Glomerular visceral epithelial cell (primary cell): ENCODE measurements around the gene DEPDC7.

Experiments used
- DNase-seq: peaks from one replicate; pipeline ENCODE4 v3.0.0-alpha.2; 2016; ENCODE audit errors: extremely low spot score

Gene DEPDC7

DNA sequence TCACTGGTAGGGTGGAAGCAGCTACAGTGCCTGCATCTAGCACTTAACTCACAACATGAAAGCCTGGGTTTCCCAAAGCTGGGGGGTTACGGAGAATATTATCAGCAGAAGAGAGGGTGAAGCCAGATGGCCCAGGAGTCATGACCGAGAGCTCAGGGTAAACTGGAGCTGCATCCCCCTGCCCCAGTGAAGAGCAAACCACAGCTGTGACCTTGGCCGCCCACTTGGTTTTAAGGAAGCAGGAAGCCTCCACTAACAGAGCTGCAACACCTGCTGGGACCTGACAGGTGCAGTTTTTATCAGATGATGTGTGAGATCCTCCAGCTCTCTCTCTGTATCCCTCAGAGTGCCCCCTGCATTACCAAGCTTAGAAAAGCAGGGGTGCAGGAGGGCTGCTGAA lies 44.6 kb downstream of the DEPDC7 start:
- DNase-seq = no peak

DNA sequence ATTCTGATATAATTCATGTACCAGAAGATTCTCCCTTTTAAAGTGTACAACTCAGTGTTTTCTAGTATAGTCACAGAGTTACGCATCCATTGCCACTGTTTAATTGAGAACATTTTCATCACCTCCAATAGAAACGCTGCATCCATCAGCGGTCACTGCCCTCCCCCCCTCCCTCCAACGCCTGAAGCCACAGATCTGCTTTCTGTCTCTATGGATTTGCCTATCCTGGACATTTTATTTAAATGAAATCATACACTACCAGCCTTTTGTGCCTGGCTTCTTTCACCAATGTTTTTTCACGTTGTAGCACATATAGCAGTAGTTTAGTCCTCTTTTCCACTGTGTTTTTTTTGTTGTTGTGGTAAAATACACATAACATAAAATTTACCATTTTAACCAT lies 46.5 kb downstream of the DEPDC7 start:
- DNase-seq = no peak

DNA sequence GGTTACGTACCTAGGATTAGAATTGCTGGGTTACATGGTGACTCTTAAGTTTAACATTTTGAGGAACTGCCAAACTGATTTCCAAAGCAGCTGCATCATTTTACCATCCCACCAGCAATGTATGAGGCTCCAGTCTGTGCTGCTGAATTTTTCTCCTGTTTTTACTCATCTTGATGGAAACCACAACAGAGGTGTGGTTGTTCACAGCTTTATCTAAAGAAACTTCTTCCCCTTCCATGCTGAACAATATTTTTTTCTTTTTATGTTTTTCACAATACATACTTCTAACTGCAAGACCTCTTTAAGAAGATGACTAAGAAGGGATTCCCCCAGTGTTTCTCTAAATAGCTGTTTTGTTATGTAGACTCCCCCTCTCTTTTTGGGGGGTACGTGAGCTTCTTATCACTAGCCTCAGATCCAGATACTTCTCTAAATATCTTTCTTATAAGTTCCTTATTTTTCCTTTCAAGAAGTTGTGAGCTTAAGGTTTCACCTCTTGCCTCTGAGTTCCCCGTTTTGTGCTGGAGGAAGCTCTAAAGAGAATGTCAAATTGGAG lies 47.7 kb downstream of the DEPDC7 start:
- no peak for DNase-seq

DNA sequence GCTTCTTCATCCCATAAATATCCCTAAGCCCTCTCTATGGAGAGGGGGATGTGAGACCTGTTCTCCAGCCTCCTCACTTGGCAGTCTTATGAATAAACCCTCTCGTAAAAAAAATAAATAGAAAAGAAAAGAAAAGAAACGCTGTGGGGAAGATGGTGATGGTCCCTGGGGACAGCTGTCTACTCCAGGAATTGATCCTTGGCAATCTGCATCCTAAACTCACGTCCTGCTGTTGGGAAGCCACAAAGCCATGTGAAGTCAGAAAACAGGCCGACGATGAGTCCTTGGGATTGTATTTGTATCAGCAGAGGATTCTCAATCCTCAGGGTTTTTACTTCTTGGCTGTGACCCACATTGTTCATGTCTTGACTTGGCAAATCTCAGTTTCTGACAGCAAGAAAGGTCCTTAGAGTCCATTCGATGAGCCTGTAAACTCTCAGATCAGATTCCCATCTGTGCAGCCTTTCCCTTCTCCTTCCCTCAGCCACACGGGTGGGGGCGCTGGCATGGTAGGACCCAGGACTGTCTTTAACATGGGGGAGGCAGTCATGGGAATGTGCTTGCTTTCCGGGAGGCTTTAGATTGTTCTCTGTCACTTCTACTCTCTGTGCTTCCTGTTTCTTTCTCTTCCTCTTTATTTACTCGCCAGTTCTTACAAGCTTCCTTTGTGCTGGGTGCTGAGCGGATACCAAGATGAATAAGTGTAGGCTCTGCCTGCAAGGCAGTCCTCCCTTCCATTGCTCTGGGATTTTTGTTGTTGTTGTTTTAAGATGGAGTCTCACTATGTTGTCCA lies 48.6 kb downstream of the DEPDC7 start:
- DNase-seq = no peak

DNA sequence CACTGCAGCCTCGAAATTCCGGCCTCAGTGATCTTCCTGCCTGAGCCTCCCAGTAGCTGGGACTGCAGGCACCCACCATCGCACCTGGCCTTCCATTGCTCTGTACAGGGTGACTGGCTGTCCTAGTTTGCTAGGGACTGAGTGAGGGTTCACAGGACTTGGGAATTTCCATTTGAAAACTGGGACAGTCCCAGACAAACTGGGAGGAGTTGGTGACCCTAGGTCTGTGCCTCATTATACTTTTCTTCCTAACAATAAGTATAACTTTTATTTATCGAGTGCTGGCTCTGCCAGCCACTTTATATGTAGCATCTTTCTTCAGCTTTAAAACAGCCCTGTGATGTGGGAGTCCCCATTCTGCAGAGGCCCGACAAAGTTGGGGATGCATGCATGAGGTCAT lies 49.2 kb downstream of the DEPDC7 start:
- DNase-seq = no peak

DNA sequence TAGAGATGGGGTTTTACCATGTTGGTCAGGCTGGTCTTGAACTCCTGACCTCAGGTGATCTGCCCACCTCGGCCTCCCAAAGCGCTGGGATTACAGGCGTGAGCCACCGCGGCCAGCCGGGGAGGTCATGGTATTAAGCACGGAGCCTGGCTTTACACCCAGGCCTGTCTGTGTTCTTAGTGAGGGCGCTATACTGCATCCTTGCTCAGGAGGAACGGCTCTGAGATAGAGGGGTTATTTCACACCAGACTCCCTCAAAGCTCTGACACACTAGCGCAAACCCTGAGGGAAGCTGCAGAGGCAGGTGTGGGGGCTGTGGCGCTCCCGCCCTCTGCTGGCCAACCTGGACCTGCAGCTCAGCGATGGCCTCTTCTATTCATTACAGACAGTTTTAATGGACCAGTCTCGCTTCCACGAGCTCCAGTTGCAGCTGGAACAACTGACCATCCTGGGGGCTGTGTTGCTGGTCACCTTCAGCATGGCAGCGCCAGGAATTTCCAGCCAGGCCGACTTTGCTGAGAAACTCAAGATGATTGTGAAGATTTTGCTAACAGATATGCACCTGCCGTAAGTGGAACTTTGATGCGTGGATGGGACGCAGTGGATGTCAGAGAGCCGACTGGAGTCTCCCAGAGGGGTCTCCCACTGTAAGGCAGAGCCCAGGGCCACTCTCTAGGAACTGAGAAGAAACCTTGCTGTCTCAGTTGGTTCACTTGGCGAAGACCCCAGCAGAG lies 49.9 kb downstream of the DEPDC7 start:
- DNase-seq = peak; percentile 64

DNA sequence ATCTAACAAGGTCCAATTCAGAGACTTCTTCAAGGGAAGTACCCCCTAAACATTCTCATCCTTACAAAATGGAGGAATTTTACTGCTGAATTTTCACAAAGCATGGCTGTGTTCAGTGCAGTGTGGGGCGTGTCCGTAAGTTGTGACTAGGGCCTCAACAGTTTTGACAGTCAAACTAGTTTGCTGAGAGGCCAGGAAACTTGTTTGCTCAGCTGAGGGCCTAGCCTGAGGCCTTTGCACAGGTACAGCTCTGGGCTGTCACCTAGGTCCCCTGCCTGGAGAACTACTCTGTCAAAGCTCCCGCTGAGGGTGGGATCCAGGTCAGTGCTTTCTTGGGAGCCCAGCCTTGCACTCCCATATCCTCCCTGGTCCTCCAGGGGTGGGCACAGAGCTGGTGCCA lies 51.6 kb downstream of the DEPDC7 start:
- no peak for DNase-seq

DNA sequence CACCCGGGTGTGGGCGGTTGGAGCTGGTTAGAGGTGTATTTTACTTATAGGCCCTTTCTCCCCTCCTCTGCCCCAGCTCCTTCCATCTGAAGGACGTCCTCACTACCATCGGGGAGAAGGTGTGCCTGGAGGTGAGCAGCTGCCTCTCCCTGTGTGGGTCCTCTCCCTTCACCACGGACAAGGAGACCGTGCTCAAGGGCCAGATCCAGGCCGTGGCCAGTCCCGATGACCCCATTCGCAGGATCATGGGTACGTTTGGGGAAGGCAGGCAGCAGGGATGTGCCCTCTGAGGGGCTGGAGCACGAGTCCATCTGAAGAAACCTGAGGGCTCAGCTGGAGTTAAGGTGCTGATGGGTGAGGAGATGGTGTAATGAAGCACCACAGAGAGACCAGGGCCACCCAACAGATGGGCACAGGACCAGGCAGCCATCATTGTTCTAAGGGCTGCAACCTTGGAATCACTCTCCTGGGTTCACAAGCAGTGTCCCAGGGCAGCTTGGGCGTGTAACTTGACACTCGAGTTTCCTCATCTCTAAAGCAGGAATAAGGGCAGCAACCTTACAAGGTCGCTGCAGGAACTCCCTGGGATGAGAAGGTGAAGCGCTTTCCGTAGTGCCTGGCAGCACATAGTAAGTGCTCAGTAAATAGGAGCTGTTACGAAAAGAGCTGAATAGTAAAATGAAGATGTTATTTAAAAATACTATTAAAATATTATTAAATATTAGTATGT lies 53.1 kb downstream of the DEPDC7 start:
- DNase-seq = no peak

DNA sequence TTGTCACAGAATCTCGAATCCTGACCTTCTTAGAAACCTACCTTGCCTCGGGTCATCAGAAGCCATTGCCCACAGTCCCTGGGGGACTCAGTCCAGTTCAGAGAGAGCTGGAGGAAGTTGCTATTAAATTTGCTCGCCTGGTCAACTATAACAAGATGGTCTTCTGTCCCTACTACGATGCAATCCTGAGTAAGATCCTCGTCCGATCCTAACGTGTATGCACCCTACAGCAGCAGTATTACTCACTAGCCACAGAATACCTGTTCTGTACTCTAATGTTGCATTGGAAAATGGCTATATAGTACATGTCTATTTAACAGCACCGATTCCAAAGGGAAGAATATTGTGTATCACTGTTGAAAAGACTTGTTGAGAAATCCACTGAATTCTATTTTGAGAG lies 56.8 kb downstream of the DEPDC7 start:
- DNase-seq = no peak
